Measurements from ENCODE around the gene SPNS2.
"Not testable (repeated sequence)": the region's sequence is repeated elsewhere in the genome, so short reads cannot be mapped to it uniquely, and the experiment has no call there.

The SPNS2 gene

GRCh38 chr17:4576729-4577322 lies 78.1 kb downstream of the SPNS2 start:
- DNase-seq: no peak

GRCh38 chr17:4577386-4577993 lies 78.8 kb downstream of the SPNS2 start:
- DNase-seq: no peak

- not testable (repeated sequence) for DNase-seq
Measured at GRCh38 chr17:4578349-4578748, 79.7 kb downstream of the SPNS2 start.

GRCh38 chr17:4579678-4580077 lies 81.0 kb downstream of the SPNS2 start:
- no peak for DNase-seq

GRCh38 chr17:4580291-4580690 lies 81.6 kb downstream of the SPNS2 start:
- DNase-seq: no peak

GRCh38 chr17:4582101-4582501 lies 83.4 kb downstream of the SPNS2 start:
- DNase-seq: no peak

GRCh38 chr17:4582691-4583090 lies 84.0 kb downstream of the SPNS2 start:
- DNase-seq: no peak

- DNase-seq: no peak
Measured at GRCh38 chr17:4583206-4583605, 84.5 kb downstream of the SPNS2 start.

GRCh38 chr17:4583782-4584100 lies 85.1 kb downstream of the SPNS2 start:
- DNase-seq: peak in 1 of 2 experiments; percentile 6

- DNase-seq: no peak
Measured at GRCh38 chr17:4584101-4584916, 85.6 kb downstream of the SPNS2 start, which contains the start of gene SMTNL2. TSS of gene SMTNL2 (plus strand) at chr17:4584529. CDS start at chr17:4584606, 77 bp downstream.

- DNase-seq: no peak
Measured at GRCh38 chr17:4584917-4585637, 86.4 kb downstream of the SPNS2 start.

- no peak for DNase-seq
Measured at GRCh38 chr17:4585638-4585994, 86.9 kb downstream of the SPNS2 start.

- no peak for DNase-seq
Measured at GRCh38 chr17:4586043-4586442, 87.4 kb downstream of the SPNS2 start.

GRCh38 chr17:4587195-4587594 lies 88.5 kb downstream of the SPNS2 start:
- DNase-seq: no peak

GRCh38 chr17:4587803-4588202 lies 89.1 kb downstream of the SPNS2 start:
- DNase-seq: no peak

- DNase-seq: no peak
Measured at GRCh38 chr17:4588391-4588790, 89.7 kb downstream of the SPNS2 start.
